ENCODE measurements around the gene RAB3C.

GRCh38 chr5:58825899-58826298 lies 243.0 kb downstream of the RAB3C start:
- TF ChIP-seq, protein P1, sequence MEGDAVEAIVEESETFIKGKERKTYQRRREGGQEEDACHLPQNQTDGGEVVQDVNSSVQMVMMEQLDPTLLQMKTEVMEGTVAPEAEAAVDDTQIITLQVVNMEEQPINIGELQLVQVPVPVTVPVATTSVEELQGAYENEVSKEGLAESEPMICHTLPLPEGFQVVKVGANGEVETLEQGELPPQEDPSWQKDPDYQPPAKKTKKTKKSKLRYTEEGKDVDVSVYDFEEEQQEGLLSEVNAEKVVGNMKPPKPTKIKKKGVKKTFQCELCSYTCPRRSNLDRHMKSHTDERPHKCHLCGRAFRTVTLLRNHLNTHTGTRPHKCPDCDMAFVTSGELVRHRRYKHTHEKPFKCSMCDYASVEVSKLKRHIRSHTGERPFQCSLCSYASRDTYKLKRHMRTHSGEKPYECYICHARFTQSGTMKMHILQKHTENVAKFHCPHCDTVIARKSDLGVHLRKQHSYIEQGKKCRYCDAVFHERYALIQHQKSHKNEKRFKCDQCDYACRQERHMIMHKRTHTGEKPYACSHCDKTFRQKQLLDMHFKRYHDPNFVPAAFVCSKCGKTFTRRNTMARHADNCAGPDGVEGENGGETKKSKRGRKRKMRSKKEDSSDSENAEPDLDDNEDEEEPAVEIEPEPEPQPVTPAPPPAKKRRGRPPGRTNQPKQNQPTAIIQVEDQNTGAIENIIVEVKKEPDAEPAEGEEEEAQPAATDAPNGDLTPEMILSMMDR (IDR thresholded peaks at IDR 0.05): no peak
- no peak for TF ChIP-seq POLR2A (IDR thresholded peaks at IDR 0.05)

All from breast epithelium (tissue), 3 donors.